22Rv1 (cell line): ENCODE data around the gene CHD9.

Experiments
- CTCF ChIP-seq: fragments of 450-650 bp; IDR thresholded peaks from 2 replicates; pipeline ENCODE4 v1.5.1; 2017; ENCODE audit warnings: mild to moderate bottlenecking
- ZFX ChIP-seq: fragments of 450-650 bp; IDR thresholded peaks from 2 replicates; pipeline ENCODE4 v1.6.1; 2017; ENCODE audit warnings: antibody characterized with exemption, borderline replicate concordance

- TF ChIP-seq CTCF = peak; percentile 65
- TF ChIP-seq ZFX = no peak
Measured at GRCh38 chr16:53207810-53208752, 153.3 kb downstream of the CHD9 start.
